Right lobe of liver (tissue), 6 donors: Measurements from ENCODE around the gene CCL14. TPM values are rescaled to one million over a fixed set of nuclear protein-coding genes. Genes with fewer than 3 reads are reported as not detected.

ENCODE experiments used
- ATAC-seq, 4 donors: fragments of 200-7000 bp; cut with Tn5 transposase; one replicate each; pipeline ENCODE4 v1.9.1; 2020; ENCODE audit warnings: mild to moderate bottlenecking in 4 of 4, moderate library complexity in 4 of 4
- DNase-seq, 3 donors: peaks; one replicate each; pipeline ENCODE4 v3.0.0-alpha.2; 2020
- H3K27ac ChIP-seq, 3 donors: fragments of 200-600 bp; one replicate each; pipeline ENCODE4 v1.8.0; 2022
- H3K27me3 ChIP-seq, 2 donors: fragments of 200-600 bp; one replicate each; pipeline ENCODE4 v1.8.0; 2022
- H3K36me3 ChIP-seq, 4 donors: fragments of 200-600 bp; sonication (generic) in 1 of 4; one replicate each; pipeline versions ENCODE4 v1.5.1 to v1.8.0; 2017 to 2022; ENCODE audit warnings: control low read depth in 1 of 4
- H3K4me1 ChIP-seq, 4 donors: fragments of 200-600 bp; sonication (generic) in 1 of 4; one replicate each; pipeline versions ENCODE4 v1.5.1 to v1.8.0; 2017 to 2022; ENCODE audit warnings: control low read depth in 1 of 4
- H3K4me3 ChIP-seq, 3 donors: fragments of 200-600 bp; one replicate each; pipeline ENCODE4 v1.8.0; 2022
- H3K9me3 ChIP-seq, 4 donors: fragments of 200-600 bp; sonication (generic) in 1 of 4; one replicate each; pipeline versions ENCODE4 v1.5.1 to v1.8.0; 2017 to 2022; ENCODE audit warnings: control low read depth in 1 of 4
- CTCF ChIP-seq, 4 donors: fragments of 200-600 bp in 3 of 4; fragments of 450-650 bp in 1 of 4; IDR thresholded peaks; one replicate each; pipeline versions ENCODE4 v1.5.1 to v1.8.0; 2016 to 2022; ENCODE audit warnings: antibody characterized with exemption in 4 of 4, mild to moderate bottlenecking in 2 of 4
- POLR2A ChIP-seq: fragments of 450-650 bp; IDR thresholded peaks from one replicate; pipeline ENCODE4 v1.6.1; 2017; ENCODE audit warnings: antibody characterized with exemption, mild to moderate bottlenecking
- WGBS: methylation state at CpG from one replicate; pipeline ENCODE4 v1.1.6; 2018; ENCODE audit warnings: low coverage, low lambda C conversion rate; ENCODE audit not compliant: insufficient coverage; ENCODE audit errors: missing lambda C conversion rate; 5-methylcytosine and 5-hydroxymethylcytosine counted together
- intact Hi-C, 2 donors: fragments of 100-400 bp; cut with DNase I; formaldehyde crosslinking; loops; one replicate each; pipeline versions ENCODE4 v1.11.2 to v1.14.1; 2022
- total RNA-seq, 6 experiments: library from RNA; depleted of rRNA in 2 of 6; stranded (reverse); fragments of >200 nt in 2 of 6; fragmentation: NEBNext Ultra II Directional in 3 of 6; extraction: Animal tissue kit (Norgen Biotek cat#: 25700) in 3 of 6; gene quantifications; one replicate each; pipeline versions ENCODE4 v1.1.0 to v1.2.4, GENCODE V29; 2016 to 2023
- donor health status: DM: no; HTN: yes; CAD: no.
- donor health status: DM: no; HTN: no; CAD: no.
- donor health status: DM: no; HTN: no; CAD: no.
- donor health status: DM: no; HTN: yes; CAD: no.
- donor health status: DM: no; HTN: yes; CAD: no.

CCL14 gene
- total RNA-seq, 6 experiments from 2014 or later, result 8.9 to 130 (median 30.7) TPM

- H3K27ac ChIP-seq, result peak overlapping the region; percentile 2 to 53 (median 19)
- 17% methylated on average over 4 of the region's 4 CpGs for WGBS
Measured at GRCh38 chr17:36004594-36005108, 18.1 kb upstream of the CCL14 start.

GRCh38 chr17:36002631-36003030 is 16.1 kb upstream of the CCL14 start:
- WGBS, result 75% methylated on average over 6 of the region's 7 CpGs
- peaks cover 0 to 11% (median 1%) of the 10 kb centered on the region in 4 donors for H3K36me3 ChIP-seq
- no peak overlapping the region for H3K4me3 ChIP-seq
- intact Hi-C loops, result no loop called here
- ATAC-seq (no peak), DNase-seq (no peak)
- H3K27ac ChIP-seq, result peak overlapping the region in 2 of 3 donors; percentile 5 to 74
- H3K4me1 ChIP-seq, result peaks cover 0 to 53% (median 20%) of the 10 kb centered on the region in 4 donors
- no peaks in the 10 kb centered on the region for H3K9me3 ChIP-seq
- no peak for TF ChIP-seq CTCF (IDR thresholded peaks at IDR 0.05)
- TF ChIP-seq POLR2A, result no peak
- H3K27me3 ChIP-seq, result no peaks in the 10 kb centered on the region

More at GRCh38 chr17:36004594-36005108, 18.1 kb upstream of the CCL14 start:
- intact Hi-C loops, result no loop called here
- DNase-seq (no peak), ATAC-seq (peak in 1 of 4 donors; percentile 8)
- TF ChIP-seq CTCF (IDR thresholded peaks at IDR 0.05), result peak in 1 of 4 donors; percentile 24
- TF ChIP-seq POLR2A, result no peak
- Histone ChIP-seq H3K4me1 (peaks cover 0 to 54% (median 17%) of the 10 kb centered on the region in 4 donors), H3K4me3 (no peak overlapping the region), H3K36me3 (no peaks in the 10 kb centered on the region), H3K27me3 (no peaks in the 10 kb centered on the region), H3K9me3 (no peaks in the 10 kb centered on the region)

- peak overlapping the region; percentile 72 to 74 (median 74) for H3K27ac ChIP-seq
- DNase-seq (peak; percentile 78 to 95 (median 88)), ATAC-seq (peak; percentile 66 to 85 (median 74))
- intact Hi-C loops, result no loop called here
- WGBS, result 51% methylated on average over 3 of the region's 6 CpGs
- peak overlapping the region; percentile 30 to 55 (median 53) for H3K4me3 ChIP-seq
- peaks cover 0 to 49% (median 17%) of the 10 kb centered on the region in 4 donors for H3K4me1 ChIP-seq
- H3K36me3 ChIP-seq, result peaks cover 0 to 12% (median 1%) of the 10 kb centered on the region in 4 donors
- no peak for TF ChIP-seq CTCF (IDR thresholded peaks at IDR 0.05)
- no peak for TF ChIP-seq POLR2A
- H3K9me3 ChIP-seq, result no peaks in the 10 kb centered on the region
- H3K27me3 ChIP-seq, result no peaks in the 10 kb centered on the region
Measured at GRCh38 chr17:36001862-36002603, 15.5 kb upstream of the CCL14 start.

GRCh38 chr17:36001110-36001771 is 14.7 kb upstream of the CCL14 start, which contains the start of gene CCL15:
TSS of gene CCL15 (minus strand) at chr17:36001553. CDS start at chr17:36001492, 61 bp downstream.
- H3K4me3 ChIP-seq, result peak within 1 kb of the TSS; percentile 30 to 55 (median 53)
- intact Hi-C loops, result no loop called here
- WGBS, result 18% methylated on average over 5 of the region's 6 CpGs
- peaks cover 0 to 43% (median 14%) of the 10 kb centered on the region in 4 donors for H3K4me1 ChIP-seq
- no peaks in the 10 kb centered on the region for H3K27me3 ChIP-seq
- peaks cover 0 to 16% (median 1%) of the 10 kb centered on the region in 4 donors for H3K36me3 ChIP-seq
- no peaks in the 10 kb centered on the region for H3K9me3 ChIP-seq
- peak; percentile 61 for TF ChIP-seq POLR2A
- no peak for TF ChIP-seq CTCF (IDR thresholded peaks at IDR 0.05)
- peak; percentile 67 to 76 (median 72) for ATAC-seq
- DNase-seq, result peak in 1 of 3 donors; percentile 68
- H3K27ac ChIP-seq, result peak within 1 kb of the TSS; percentile 72 to 74 (median 74)
